HG03135 (cell line): Measurements from ENCODE around the gene APCDD1L.

ENCODE experiments used
- ATAC-seq: cut with Tn5 transposase; IDR thresholded peaks from one replicate; pipeline ENCODE4 v1.9.1; 2021; ENCODE audit warnings: mild to moderate bottlenecking, moderate library complexity; ENCODE audit not compliant: unreplicated experiment

APCDD1L gene

DNA sequence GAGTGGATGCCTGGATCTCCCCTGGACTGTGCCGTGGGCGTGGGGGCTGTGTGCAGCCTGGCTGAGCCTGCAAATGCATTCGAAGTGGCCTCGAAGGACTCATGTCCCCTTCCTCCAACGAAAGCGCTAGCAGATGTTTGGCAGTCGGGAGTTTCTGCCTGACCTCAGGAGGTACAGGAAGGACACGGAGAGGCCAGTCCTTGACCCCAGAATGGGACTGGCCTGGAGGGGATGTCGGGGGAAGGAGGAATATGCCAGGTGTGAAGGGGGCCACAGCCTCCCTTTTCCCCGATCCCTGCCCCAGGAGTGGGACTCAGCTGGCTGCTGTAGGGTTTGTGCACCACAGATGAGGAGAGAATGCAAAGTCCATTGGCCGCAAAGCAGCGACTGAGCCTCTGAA lies 45.6 kb downstream of the APCDD1L start:
- ATAC-seq = no peak

DNA sequence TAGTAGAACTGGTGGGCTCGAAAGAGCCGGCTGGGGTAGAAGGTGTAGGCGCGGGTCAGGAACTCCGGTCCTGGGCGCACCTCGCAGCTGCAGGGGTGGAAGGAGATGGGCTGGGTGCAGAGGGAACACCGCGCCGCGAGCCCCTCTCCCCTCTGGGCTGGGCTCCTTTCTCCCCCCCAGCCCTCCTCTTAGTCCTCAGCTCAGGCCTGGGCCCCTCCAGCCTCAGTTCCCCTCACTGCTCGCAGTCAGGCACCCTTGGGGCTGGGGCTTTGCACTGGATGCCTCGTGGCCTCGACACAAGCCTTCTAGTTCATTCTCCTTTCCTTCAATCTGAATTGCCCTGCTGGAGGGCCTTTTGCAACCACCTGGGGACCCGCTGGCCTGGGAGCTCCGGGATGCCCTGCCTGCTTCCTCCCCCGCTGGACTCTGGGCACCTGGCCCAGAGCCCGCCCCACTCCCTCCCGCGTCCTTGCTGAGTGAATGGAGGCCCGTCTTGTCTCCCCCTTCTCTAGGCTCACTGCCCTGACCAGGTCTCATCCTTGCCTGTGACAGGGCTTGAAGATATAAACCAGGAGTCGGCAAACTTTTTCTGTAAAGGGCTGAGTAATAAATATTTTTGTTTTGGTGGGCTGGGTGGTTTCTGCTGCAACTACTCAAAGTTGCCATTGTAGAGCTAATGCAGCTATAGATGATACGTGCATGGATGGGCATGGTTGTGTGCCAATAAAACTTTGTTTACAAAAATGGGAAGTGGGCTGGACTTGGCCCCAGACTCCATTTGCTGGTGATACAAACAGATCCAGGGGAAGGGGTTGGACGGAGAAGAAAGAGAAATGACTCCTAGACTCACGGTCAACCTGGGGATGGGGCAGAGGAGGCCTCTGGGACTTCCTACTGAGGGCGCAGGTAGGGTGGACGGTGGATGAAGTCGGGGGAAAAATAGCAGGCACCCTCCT lies 47.3 kb downstream of the APCDD1L start:
- ATAC-seq = no peak

DNA sequence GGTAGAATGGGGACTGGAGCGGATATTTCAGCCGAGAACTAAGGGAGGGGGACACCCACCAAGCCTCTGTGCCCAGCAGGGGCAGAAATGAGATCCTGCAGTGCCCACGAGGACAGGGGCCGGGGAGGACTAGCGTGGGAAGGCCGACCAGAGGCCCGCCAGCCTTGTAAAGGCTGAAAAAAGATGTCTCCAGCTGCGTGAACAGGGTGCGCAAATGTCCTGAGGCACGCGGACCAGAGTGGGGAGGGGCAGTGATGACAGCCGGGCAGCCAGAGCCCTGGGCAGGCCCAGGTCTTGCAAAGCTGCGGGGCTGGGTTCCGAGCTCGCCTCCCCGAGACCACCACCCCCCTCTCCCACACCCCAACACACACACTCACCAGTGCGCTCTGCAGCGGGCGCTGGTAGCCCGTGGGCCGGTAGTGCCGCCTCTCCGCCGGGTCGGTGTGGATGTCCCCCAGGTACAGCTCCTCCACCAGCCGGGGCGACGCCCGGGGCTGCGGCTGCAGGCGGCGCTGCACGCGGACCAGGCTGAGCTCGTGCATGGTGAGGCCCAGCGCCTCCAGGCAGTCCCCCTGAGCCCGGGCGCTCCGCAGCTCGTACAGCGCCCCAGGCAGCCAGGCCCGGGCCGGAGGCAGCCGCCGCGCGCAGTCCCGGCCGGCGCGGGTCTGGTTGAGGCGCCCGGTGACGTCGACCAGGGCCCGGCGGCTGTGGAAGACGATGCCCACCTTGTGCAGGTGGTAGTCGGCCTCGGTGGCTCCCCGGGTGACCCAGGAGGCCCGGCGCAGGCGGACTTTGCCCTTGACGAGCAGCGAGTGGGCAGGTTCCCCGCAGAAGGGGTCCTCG lies 48.2 kb downstream of the APCDD1L start:
- ATAC-seq = no peak

DNA sequence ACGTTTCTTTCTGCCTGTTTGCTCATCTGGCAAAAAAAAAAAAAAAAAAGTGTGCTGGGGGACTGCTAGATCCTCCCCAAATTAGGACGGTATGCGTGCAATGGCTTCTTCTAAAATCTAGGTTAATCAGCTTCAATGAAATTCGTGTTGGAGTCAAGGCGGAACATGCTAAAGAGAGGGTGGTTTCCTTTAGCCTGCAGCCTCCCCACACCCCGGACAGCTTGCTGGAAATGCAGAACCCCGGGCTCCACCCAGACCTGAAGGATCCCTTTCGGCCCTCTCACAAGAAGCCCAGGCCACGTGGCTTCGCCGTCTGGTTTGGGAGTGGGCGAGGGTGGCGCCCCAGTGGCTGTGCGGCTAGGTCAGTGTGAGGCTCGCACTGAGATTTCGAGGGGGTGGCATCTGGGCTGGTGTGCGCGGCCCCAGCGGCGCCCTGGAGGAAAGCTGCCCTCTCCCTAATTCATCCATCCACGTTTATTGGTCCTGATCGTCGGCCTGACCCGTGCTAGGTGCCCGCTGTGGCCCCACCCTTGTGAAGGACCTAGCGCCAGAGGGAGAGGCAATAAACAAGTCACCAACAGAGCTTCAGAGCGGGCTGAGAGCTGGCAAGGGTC lies 49.0 kb downstream of the APCDD1L start:
- ATAC-seq = no peak

DNA sequence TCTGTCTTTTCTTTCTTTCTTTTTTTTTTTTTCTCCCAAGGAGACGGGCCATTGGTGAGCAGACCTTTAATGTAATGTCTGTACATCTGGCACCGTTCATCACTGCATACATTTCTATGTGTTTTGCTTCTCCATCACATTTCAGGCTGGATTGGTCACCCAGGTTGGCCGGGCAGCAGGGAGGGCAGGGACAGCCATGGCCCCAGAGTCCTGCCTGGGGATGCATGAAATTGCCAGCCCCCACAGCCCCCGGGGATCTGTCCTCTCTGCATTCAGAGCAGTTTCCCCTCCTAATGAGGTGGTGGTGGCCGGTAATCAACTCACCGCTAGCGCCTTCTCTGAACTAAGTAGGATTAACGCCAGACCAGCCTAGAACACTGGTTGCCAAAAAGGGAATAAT lies 50.4 kb downstream of the APCDD1L start:
- ATAC-seq = no peak

DNA sequence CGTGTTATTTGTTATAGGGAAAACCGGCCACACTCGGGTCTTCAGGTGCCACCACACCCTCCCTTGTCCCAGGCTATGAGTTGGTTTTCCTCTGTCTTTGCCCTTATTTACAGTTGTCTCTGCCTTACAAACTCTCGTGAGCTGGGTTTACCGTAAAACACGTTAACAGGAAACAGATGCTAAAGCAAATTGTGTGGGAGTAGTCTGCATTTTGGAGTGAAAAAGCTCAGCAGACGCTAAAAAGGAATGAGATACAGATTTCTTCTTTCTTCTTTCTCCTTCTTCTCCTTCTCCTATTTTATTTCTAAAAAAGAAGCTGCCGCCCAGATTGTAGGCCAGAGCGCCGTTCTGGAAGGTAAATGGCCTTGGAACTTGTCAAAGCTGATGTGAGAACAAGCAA lies 51.9 kb downstream of the APCDD1L start:
- ATAC-seq = no peak

DNA sequence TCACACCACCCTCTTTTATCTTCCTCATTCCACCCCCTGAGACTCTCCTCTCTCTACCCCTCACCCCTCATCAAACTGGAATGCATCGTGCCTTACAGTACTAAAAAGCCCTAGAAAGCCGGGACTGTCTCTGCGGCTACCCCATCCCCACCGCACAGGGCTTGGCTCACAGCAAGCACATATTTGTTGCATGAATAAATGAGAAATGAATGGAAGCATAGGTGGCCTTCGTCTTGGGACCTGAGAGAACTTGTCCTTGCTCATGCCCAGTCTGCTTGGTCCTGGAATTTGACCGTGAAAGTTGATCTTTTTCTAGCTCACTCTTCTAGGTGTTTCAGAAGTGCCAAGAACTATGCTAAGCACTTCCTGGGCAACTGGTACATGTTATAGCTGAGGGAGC lies 53.3 kb downstream of the APCDD1L start:
- no peak for ATAC-seq

DNA sequence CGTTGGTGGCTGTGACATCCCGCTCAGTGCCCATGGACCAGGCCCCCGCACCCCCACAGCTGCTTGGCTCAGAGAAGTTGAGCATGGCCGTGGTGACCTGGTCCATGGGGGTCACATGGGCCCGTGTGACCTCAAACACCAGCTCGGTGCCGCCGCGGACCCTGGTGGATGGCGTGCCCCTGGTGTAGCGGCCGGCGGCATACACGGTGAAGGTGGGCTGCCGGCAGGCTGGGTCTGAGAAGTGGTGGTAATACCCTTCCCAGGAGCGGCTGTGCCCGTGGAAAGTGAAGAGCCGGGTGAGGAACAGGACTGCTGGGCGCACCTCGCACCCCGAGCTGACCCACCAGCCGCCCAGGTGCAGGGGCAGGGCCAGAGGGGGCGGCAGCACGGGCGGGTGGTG lies 54.1 kb downstream of the APCDD1L start:
- no peak for ATAC-seq

DNA sequence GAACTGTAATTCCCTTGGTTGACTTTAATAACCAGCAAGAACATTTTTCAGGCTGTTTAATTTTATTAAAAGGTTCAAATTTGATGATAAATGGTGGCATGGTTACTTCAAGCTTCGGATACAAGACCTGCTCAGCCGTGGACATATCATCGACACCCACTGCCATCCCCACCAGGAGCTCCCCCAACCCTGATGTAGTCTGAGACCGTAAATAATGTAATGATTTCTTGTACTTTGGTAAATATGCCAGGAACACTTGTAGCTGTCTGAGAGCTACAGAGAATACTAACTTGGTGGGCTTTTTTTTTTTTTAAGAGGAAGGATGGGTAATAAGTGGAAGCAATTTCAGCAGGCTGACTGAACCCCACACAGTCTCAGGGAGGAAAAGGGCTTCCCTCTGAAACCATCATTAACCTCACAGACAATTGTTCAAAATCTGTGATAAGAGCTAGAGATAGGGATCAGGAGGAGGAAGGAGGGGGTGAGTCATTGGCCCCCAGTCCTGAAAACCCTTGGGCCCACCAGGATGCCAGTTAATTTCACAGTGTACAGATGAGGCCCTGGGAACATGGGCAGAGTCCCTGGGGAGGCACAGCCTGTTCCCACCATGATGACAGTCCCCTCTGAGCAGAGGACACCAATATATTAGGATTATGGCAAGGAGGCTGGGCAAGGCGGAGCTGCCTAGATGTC lies 56.0 kb downstream of the APCDD1L start:
- ATAC-seq = peak; percentile 30

DNA sequence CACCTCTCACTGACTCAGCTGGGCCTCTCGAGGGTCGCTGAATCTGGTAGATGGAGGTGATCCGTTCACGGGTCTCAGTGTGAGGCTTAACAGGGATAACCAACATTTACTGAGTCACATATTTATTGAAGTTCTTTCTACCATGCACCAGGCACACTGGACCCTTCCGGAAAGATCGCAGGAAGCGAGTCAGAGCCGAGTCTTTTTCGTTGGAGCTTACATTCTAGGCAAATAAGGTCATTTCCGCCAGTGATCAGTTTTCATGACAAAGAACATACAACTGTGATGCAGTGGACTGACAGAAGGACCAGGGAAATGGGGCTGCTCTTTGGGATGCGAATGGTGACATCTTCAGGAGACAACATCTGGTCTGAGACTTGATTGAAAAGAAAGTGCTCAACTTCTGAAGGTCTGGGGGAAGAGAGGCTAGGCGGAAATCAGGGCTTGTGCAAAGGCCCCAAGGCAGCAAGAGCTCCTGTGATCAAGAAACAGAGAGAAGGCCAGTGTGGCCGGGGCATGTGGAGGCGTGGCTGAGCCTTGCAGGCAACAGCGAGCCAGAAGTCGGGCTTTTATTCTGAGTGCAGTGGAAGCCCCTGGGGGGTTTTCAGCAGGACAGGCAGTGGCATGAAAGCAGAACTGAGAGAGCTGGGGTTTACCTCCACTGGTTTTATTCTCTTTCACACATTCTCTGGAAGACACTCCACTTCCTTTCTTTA lies 56.7 kb downstream of the APCDD1L start:
- ATAC-seq = peak; percentile 95

DNA sequence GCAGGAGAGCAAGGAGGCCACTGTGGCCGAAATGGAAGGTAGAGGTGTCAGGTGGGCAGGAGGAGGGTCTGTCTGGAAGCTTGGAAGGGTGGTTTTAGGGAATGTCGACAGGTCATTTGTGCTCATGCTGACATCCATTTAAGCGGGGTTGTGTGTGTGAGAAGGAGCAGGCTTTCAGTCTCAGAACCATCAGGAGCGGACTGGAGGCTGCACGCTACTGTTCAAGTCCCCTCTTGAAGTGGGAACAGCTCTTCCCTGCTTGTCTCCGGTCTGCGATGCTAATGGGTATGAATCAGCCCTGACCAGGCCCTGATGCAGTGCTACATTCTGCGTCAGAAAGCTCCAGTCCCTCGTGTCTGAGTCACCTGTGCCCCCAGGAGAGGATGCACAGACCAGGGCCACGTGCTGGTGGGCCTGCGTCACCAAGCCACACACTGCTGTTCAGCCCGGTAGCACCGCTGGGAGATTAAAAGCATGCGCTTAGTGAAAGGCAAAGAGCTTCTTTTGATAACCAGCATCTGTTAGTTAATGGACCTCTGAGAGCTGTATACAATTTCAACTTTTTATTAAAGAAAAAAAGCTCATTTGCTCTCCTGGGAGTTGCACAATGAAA lies 58.0 kb downstream of the APCDD1L start:
- no peak for ATAC-seq

DNA sequence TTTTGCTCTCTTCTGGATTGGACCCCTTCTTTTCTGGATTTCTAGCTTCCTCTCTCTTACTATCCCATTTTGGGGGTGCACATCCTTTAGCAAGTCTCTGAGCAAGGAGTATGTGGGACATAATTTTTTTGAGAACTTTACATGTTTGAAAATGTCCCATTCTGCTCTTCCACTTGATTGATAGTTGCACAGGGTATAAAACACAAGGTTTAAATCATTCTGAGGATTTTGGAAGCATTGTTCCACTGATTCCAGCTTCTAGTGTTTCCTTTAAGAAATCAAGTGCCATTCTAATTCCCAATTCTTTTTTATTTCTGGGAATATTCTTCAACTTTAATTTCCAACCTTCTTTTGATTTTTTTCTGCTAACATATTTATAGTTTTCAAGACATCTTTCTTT lies 60.7 kb downstream of the APCDD1L start:
- ATAC-seq = no peak

DNA sequence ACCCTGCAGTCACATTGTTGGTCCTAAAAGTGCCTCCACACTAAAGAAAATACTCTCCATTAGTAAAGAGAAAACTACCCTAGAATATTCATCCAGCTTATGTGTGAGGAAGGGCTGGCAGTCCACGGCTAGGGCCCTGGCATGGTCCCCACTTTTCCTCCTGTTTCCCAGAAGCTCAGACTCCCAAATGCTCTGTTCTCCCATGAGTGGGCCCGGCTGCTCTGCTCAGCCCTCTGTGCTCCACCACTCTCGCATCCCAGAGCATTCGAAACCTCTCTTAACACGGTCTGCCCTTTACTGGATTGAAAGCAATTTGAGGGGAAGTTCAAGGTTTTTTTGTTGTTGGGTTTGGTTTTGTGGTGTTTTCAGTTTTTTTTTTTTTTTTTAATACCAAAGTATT lies 61.8 kb downstream of the APCDD1L start:
- ATAC-seq = no peak

DNA sequence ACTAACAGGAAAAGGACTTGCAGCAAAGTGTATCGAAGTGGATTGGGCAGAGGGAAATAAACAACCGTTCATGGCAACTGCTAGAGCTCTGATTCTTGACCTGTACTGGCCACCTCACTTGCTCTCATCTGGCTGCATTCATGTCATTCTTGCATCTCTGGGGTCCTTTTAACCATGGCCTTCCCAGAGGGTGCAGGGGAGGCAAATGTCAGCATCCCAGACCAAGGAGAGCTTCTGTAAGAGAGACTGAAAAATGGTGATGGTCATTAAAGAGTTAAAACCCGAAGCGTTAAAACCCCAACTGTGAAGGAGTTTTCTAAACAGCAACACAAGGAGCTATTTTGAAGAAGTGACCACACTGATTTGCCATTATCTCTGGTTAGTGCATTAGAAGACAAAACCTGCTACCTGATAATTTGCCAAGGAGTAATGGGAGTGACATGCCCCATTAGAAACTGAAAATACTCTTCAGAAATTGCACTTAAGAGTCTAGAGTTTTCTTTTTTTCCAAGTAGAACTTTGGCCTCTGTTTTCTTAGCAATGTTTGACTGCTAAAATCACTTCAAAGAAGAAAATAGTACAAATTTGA lies 62.4 kb downstream of the APCDD1L start:
- ATAC-seq = no peak

DNA sequence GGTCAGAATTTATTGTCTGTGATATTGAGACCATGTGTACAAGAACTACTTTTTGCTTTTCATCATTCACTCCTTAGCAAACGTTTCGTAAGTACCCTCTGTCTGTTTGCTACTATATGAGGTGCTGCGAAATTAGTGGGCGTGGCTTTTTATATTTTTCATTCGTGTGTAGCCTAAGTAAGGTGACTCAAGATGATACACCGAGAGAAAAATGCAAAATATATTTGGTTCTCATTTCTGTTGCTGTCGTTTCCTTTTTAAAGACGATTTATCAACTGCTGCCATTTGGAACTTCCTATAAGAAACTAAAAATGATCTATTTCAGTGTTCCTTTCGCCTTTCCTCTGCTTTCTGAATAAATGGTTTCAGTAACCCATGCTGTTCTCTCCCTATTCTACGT lies 64.9 kb downstream of the APCDD1L start:
- no peak for ATAC-seq

DNA sequence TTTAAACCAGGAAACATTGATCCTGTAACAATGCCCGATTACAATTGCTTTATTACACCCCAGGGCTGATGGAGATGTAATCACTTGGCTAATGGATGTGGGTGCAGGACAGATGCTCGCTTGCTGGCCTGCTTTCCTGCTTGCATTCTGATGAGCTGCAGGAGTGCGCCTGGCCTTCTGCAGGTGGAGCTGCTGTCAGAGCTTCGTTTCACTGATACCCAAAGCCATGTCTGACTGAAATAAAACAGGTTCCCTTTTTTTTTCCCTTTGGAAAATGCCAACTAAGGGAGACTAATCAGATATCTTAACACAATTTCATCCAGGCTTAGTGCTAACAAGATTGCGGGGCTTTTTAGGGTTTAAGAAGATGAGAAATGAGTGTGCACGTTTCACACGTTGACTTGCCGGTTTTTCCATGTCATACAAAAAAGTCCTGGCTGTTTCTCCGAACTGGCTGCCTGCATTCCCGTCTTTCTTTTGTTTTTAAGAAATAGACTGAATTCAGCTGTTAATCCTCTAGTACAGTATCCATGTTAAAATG lies 65.4 kb downstream of the APCDD1L start:
- ATAC-seq = no peak

DNA sequence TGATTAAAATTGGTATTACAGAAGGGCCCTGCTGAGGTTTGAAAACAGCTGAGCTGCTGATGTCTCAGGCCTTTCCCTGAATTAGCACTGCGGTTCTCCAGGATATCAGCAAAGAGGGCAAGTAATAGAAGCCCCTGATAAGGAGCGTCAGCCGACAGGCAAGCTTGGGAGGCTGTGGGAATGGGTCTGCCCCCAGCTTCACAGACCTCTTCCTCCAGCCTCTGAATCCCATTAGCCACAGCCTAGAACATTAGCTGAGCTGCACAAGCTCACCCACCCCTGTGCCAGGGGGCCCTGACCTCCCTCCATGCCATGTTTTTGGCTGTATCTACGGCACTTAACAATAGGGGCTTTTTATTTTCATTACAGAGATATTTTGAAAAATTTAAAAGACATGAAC lies 66.2 kb downstream of the APCDD1L start:
- ATAC-seq = no peak

DNA sequence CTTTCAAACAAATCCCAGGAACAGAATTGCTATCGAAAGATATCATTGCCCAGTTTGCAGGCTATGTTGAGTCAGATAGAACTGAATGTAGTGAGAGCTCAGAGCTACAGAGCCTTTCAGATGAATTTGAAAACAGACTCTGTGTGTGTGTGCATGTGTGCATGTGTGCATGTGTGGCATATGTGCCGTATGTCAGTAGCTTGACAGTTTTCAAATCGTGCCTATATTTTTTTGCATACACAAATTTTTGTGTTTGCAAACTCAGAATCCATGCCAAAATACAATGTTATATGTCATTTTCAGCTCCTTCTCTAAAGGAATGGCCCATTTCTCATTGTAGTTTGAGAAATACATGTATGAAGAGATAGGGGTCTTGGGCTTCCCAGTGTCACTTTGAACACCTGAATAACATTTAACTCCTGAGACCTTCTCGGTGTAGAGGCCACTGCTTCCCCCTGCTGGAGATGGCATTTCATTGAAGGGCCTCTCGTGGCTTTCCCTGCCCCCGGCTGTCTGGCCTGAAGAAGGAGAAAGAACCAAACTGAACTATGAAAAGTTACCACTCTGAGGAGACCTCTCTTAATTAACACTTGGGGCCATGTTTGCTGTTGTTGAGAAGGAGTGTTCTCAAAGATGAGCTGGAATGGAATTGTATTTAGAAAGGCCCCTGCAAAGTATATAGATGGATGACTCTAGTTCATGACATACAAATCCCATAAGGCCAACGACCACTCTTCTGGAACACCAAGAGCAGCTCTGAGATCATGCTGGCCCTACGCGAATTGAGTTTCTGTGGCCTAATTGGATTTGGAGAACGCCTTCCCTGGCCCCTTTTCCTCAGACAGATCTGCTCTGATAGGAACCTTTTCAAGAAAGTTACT lies 67.4 kb downstream of the APCDD1L start:
- ATAC-seq = no peak
